ENCODE results near the gene SGIP1.
"Not testable (repeated sequence)": the region's sequence is repeated elsewhere in the genome, so short reads cannot be mapped to it uniquely, and the experiment has no call there.

SGIP1 gene

GRCh38 chr1:66729119-66729518 is 195.2 kb downstream of the SGIP1 start:
- H3K4me3 ChIP-seq (ENCODE audit: low read depth, low read length), result no peak overlapping the region

GRCh38 chr1:66729523-66729922 is 195.6 kb downstream of the SGIP1 start:
- H3K4me3 ChIP-seq (ENCODE audit: low read depth, low read length), result no peak overlapping the region
- TF ChIP-seq CTCF (IDR thresholded peaks at IDR 0.05; ENCODE audit: low read depth, low read length), result no peak

More at GRCh38 chr1:66729119-66729518, 195.2 kb downstream of the SGIP1 start:
- TF ChIP-seq CTCF (IDR thresholded peaks at IDR 0.05; ENCODE audit: low read depth, low read length), result no peak

DNA sequence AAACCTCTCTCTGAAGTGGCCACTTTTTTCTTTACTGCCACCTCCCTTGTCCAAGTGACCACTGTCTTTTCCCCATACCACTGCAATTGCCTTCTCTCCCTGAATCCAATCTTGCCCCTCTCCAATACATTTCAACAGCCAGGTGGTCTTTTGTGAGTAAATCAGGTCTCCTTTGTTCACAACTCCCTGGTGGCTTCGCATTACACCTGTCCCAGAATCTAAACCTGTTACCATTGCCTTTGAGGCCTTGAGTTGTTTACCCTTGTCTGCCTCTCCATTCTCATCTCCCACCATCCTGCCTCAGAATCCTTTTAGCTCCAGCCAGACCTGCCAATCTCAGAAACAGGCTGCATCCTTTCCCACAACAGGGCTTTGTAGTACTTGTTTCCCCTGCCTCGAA is 196.5 kb downstream of the SGIP1 start:
- TF ChIP-seq CTCF (IDR thresholded peaks at IDR 0.05; ENCODE audit: low read depth, low read length), result no peak
- H3K4me3 ChIP-seq (ENCODE audit: low read depth, low read length), result no peak overlapping the region

- TF ChIP-seq CTCF (IDR thresholded peaks at IDR 0.05; ENCODE audit: low read depth, low read length), result no peak
- no peak overlapping the region for H3K4me3 ChIP-seq (ENCODE audit: low read depth, low read length)
Measured at GRCh38 chr1:66731170-66731865, 197.4 kb downstream of the SGIP1 start.

GRCh38 chr1:66732407-66733166 is 198.6 kb downstream of the SGIP1 start:
- no peak overlapping the region for H3K4me3 ChIP-seq (ENCODE audit: low read depth, low read length)
- TF ChIP-seq CTCF (IDR thresholded peaks at IDR 0.05; ENCODE audit: low read depth, low read length), result no peak

DNA sequence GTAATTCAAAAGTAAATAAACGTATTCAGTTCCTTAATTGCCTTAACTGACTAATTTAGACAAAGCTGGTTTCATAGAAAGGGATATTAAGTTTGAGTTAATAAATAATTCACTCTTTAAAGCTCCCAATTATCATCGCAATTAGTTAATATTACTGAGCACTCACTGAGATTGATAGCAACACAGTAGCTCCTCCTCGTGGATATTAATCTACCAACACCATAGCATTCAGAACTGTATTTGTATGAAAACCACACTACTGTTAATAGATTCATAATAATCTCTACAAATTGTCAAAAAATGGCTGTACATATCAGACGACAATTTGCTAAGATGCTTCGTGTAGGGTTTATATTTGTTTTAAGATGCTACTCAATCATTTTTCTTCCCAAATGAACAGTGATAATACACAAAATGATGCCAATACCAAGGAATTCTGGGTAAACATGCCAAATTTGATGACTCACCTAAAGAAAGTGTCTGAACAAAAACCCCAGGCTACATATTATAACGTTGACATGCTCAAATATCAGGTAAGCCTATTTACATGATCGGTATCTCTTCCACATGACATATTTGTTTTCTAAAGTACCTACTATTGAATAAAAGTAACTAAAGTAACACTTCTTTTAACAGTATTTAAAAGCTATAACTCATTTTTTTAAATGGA is 199.5 kb downstream of the SGIP1 start:
- no peak overlapping the region for H3K4me3 ChIP-seq (ENCODE audit: low read depth, low read length)
- no peak for TF ChIP-seq CTCF (IDR thresholded peaks at IDR 0.05; ENCODE audit: low read depth, low read length)

DNA sequence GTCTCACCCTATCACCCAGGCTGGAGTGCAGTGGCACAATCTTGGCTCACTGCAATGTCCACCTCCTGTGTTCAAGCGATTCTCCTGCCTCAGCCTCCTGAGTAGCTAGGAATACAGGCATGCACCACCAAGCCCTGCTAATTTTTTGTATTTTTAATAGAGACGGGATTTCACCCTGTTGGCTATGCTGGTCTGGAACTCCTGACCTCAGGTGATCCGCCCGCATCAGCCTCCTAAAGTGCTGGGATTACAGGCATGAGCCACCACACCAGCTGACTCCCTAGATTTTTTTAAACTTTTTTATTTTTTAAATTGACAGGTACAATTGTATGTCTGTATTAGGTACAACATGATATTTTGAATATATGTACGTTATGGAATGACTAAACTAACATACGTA is 200.6 kb downstream of the SGIP1 start:
- H3K4me3 ChIP-seq (ENCODE audit: low read depth, low read length), result not testable (repeated sequence)

Data from WI38 (cell line).